H9 (cell line): ENCODE measurements around the gene CIT. TPM values are rescaled to one million over a fixed set of nuclear protein-coding genes. Genes with fewer than 3 reads are reported as not detected.

ENCODE experiments used
- DNase-seq: peaks from one replicate; pipeline ENCODE4 v3.0.0-alpha.2; 2017
- H2AFZ ChIP-seq: one replicate; pipeline ENCODE4 v1.6.1; 2013; ENCODE audit warnings: mild to moderate bottlenecking, low read length, control low read depth, moderate library complexity
- H2AK5ac ChIP-seq: 2 replicates; pipeline ENCODE4 v1.6.1; 2013; ENCODE audit warnings: low read length, control low read depth, mixed read lengths; ENCODE audit not compliant: insufficient read length
- H2BK120ac ChIP-seq: one replicate; pipeline ENCODE4 v1.6.1; 2013; ENCODE audit warnings: low read depth, mild to moderate bottlenecking, low read length, control low read depth, inconsistent platforms; ENCODE audit not compliant: poor library complexity, severe bottlenecking
- H2BK12ac ChIP-seq: 2 replicates; pipeline ENCODE4 v1.6.1; 2013; ENCODE audit warnings: low read length, control low read depth, mixed read lengths, low read depth; ENCODE audit not compliant: insufficient read length
- H2BK15ac ChIP-seq: 2 replicates; pipeline ENCODE4 v1.6.1; 2013; ENCODE audit warnings: low read depth, low read length, control low read depth
- H2BK20ac ChIP-seq: one replicate; pipeline ENCODE4 v1.6.1; 2013; ENCODE audit warnings: low read depth, mild to moderate bottlenecking, low read length, control low read depth, inconsistent platforms; ENCODE audit not compliant: poor library complexity, severe bottlenecking
- H2BK5ac ChIP-seq: 2 replicates; pipeline ENCODE4 v1.6.1; 2013; ENCODE audit warnings: low read length, control low read depth, mixed read lengths; ENCODE audit not compliant: insufficient read length
- H3K14ac ChIP-seq: 2 replicates; pipeline ENCODE4 v1.6.1; 2013; ENCODE audit warnings: low read length, control low read depth; ENCODE audit not compliant: insufficient read depth
- H3K18ac ChIP-seq: 2 replicates; pipeline ENCODE4 v1.6.1; 2013; ENCODE audit warnings: low read depth, mild to moderate bottlenecking, mixed read lengths, low read length, control low read depth; ENCODE audit not compliant: insufficient read length
- H3K23ac ChIP-seq: 2 replicates; pipeline ENCODE4 v1.6.1; 2013; ENCODE audit warnings: low read length, control low read depth, mixed read lengths, low read depth; ENCODE audit not compliant: insufficient read length
- H3K23me2 ChIP-seq: 2 replicates; pipeline ENCODE4 v1.6.1; 2013; ENCODE audit warnings: low read depth, mild to moderate bottlenecking, mixed read lengths, low read length, control low read depth; ENCODE audit not compliant: insufficient read length, poor library complexity, severe bottlenecking
- H3K27ac ChIP-seq: 2 replicates; pipeline ENCODE4 v1.5.1; 2013; ENCODE audit warnings: low read length, control low read depth, mixed read lengths, low read depth; ENCODE audit not compliant: insufficient read length
- H3K27me3 ChIP-seq: 2 replicates; pipeline ENCODE4 v1.6.1; 2013; ENCODE audit warnings: low read length, control low read depth, inconsistent platforms; ENCODE audit not compliant: insufficient read depth
- H3K4ac ChIP-seq: 2 replicates; pipeline ENCODE4 v1.6.1; 2013; ENCODE audit warnings: low read depth, mild to moderate bottlenecking, control low read depth, inconsistent platforms, low read length, moderate library complexity
- H3K4me1 ChIP-seq: 2 replicates; pipeline ENCODE4 v1.6.1; 2013; ENCODE audit warnings: low read length, control low read depth, inconsistent platforms; ENCODE audit not compliant: insufficient read depth
- H3K4me2 ChIP-seq: 2 replicates; pipeline ENCODE4 v1.6.1; 2013; ENCODE audit warnings: low read length, control low read depth, mixed read lengths; ENCODE audit not compliant: insufficient read length, insufficient read depth
- H3K56ac ChIP-seq: 2 replicates; pipeline ENCODE4 v1.6.1; 2013; ENCODE audit warnings: low read depth, mild to moderate bottlenecking, mixed read lengths, low read length, control low read depth; ENCODE audit not compliant: insufficient read length
- H3K79me1 ChIP-seq: 2 replicates; pipeline ENCODE4 v1.6.1; 2013; ENCODE audit warnings: low read depth, mild to moderate bottlenecking, moderate library complexity, low read length, control low read depth, inconsistent platforms; ENCODE audit not compliant: insufficient read depth, poor library complexity, severe bottlenecking
- H3K79me2 ChIP-seq: 2 replicates; pipeline ENCODE4 v1.6.1; 2013; ENCODE audit warnings: low read length, control low read depth, inconsistent platforms; ENCODE audit not compliant: insufficient read depth
- H3K9ac ChIP-seq: 2 replicates; pipeline ENCODE4 v1.6.1; 2013; ENCODE audit warnings: low read length, control low read depth, mixed read lengths; ENCODE audit not compliant: insufficient read length; ENCODE audit errors: extremely low read depth
- H3K9me3 ChIP-seq: one replicate; pipeline ENCODE4 v1.6.1; 2013; ENCODE audit warnings: low read depth, low read length, inconsistent platforms; ENCODE audit not compliant: control insufficient read depth
- H3T11ph ChIP-seq: one replicate; pipeline ENCODE4 v1.6.1; 2013; ENCODE audit warnings: mild to moderate bottlenecking, low read length, control low read depth, inconsistent platforms
- H4K20me1 ChIP-seq: one replicate; pipeline ENCODE4 v1.6.1; 2013; ENCODE audit not compliant: control insufficient read depth, insufficient read length, insufficient read depth
- H4K5ac ChIP-seq: 2 replicates; pipeline ENCODE4 v1.6.1; 2013; ENCODE audit warnings: low read depth, mild to moderate bottlenecking, mixed read lengths, low read length, control low read depth; ENCODE audit not compliant: insufficient read length
- H4K8ac ChIP-seq: replicated peaks from 2 replicates; pipeline ENCODE4 v1.6.1; 2013; ENCODE audit warnings: low read length, control low read depth, mixed read lengths, low read depth; ENCODE audit not compliant: insufficient read length
- H4K91ac ChIP-seq: 2 replicates; pipeline ENCODE4 v1.6.1; 2013; ENCODE audit warnings: low read depth, mild to moderate bottlenecking, moderate library complexity, mixed read lengths, low read length, control low read depth; ENCODE audit not compliant: insufficient read length
- H3K27ac Mint-ChIP-seq, 3 experiments: 2 replicates in 2 of 3; 3 replicates in 1 of 3; pipeline ENCODE4 v1.8.0; 2020 to 2021; ENCODE audit warnings: mixed read lengths in 3 of 3, mild to moderate bottlenecking in 1 of 3, moderate library complexity in 1 of 3
- H3K27me3 Mint-ChIP-seq: 2 replicates; pipeline ENCODE4 v1.8.0; 2021; ENCODE audit warnings: low read depth, mild to moderate bottlenecking, moderate library complexity, mixed read lengths
- H3K36me3 Mint-ChIP-seq, 3 experiments: 2 replicates in 2 of 3; 3 replicates in 1 of 3; pipeline ENCODE4 v1.8.0; 2020 to 2021; ENCODE audit warnings: low read depth in 3 of 3, mixed read lengths in 3 of 3; ENCODE audit not compliant: insufficient read depth in 1 of 3
- H3K4me1 Mint-ChIP-seq, 2 experiments: 2 replicates each; pipeline ENCODE4 v1.8.0; 2020; ENCODE audit warnings: mixed read lengths in 2 of 2
- H3K4me3 Mint-ChIP-seq, 2 experiments: 2 replicates in 1 of 2; 3 replicates in 1 of 2; pipeline ENCODE4 v1.8.0; 2020 to 2021; ENCODE audit warnings: mild to moderate bottlenecking in 2 of 2, mixed read lengths in 2 of 2, moderate library complexity in 1 of 2
- H3K9me3 Mint-ChIP-seq, 2 experiments: 2 replicates in 1 of 2; 3 replicates in 1 of 2; pipeline ENCODE4 v1.8.0; 2020; ENCODE audit warnings: mild to moderate bottlenecking in 2 of 2, mixed read lengths in 2 of 2, moderate library complexity in 1 of 2
- CTCF ChIP-seq: fragments of 200-600 bp; sonication (generic); conservative IDR thresholded peaks from 3 replicates; pipeline ENCODE4 v1.8.0; 2021; ENCODE audit warnings: antibody characterized with exemption, mild to moderate bottlenecking
- WGBS: extraction: QIAGEN DNeasy Blood & Tissue Kit; methylation state at CpG from one replicate; pipeline ENCODE4 v1.1.7; 2013; ENCODE audit warnings: missing lambda C conversion rate, low lambda C conversion rate, mixed read lengths; ENCODE audit not compliant: insufficient read length; ENCODE audit errors: extremely low coverage; 5-methylcytosine and 5-hydroxymethylcytosine counted together
- total RNA-seq: library from RNA; stranded (reverse); gene quantifications from 2 replicates; pipeline ENCODE4 v1.2.1, GENCODE V29; 2021

Gene CIT
- total RNA-seq, 1 experiment from 2014 or later: 55.3 TPM

- no peak overlapping the region for H2AFZ ChIP-seq
- H2BK5ac ChIP-seq: no peak overlapping the region
- no peak overlapping the region for H3K18ac ChIP-seq
- no peak overlapping the region for H3K23ac ChIP-seq
- H4K20me1 ChIP-seq: no peaks in the 10 kb centered on the region
- H3K4me3 Mint-ChIP-seq: no peak overlapping the region
- WGBS: no CpG with 5 or more reads among the region's 4 CpGs
- H3K9ac ChIP-seq: no peak overlapping the region
- H3K4me2 ChIP-seq: no peak overlapping the region
- no peak overlapping the region for H4K5ac ChIP-seq
- no peaks in the 10 kb centered on the region for H3K23me2 ChIP-seq
- no peak overlapping the region for H3K27ac ChIP-seq
- H3K4me1 ChIP-seq: no peaks in the 10 kb centered on the region
- H3K36me3 Mint-ChIP-seq: peaks cover 15 to 55% (median 29%) of the 10 kb centered on the region in 3 experiments; a peak in 6 of 7 replicates
- no peak overlapping the region for H2BK12ac ChIP-seq
- H3K14ac ChIP-seq: no peak overlapping the region
- no peak overlapping the region for H2BK120ac ChIP-seq
- H3T11ph ChIP-seq: no peak overlapping the region
- no peaks in the 10 kb centered on the region for H3K9me3 ChIP-seq
- H2BK15ac ChIP-seq: no peak overlapping the region
- no peaks in the 10 kb centered on the region for H3K27me3 Mint-ChIP-seq
- H3K56ac ChIP-seq: no peak overlapping the region
- DNase-seq: no peak
- H2AK5ac ChIP-seq: no peak overlapping the region
- H2BK20ac ChIP-seq: no peak overlapping the region
- H4K8ac ChIP-seq: no peak overlapping the region
- no peak overlapping the region for H3K27ac Mint-ChIP-seq
- H3K79me1 ChIP-seq: no peaks in the 10 kb centered on the region
- no peak overlapping the region for H3K4ac ChIP-seq
- H4K91ac ChIP-seq: no peak overlapping the region
- H3K79me2 ChIP-seq: no peaks in the 10 kb centered on the region
- peaks cover 0 to 5% of the 10 kb centered on the region in 2 experiments; a peak in 1 of 4 replicates for H3K4me1 Mint-ChIP-seq
- no peak for TF ChIP-seq CTCF
- no peaks in the 10 kb centered on the region for H3K27me3 ChIP-seq
- H3K9me3 Mint-ChIP-seq: no peaks in the 10 kb centered on the region
Measured at GRCh38 chr12:119721306-119721705, 155.8 kb downstream of the CIT start.
